Kidney tubule cell (primary cell): ENCODE results near the gene GRAP2.
"Not testable (repeated sequence)": the region's sequence is repeated elsewhere in the genome, so short reads cannot be mapped to it uniquely, and the experiment has no call there.

ENCODE experiments used
- DNase-seq: peaks from one replicate; pipeline ENCODE4 v3.0.0-alpha.2; 2018; ENCODE audit warnings: low spot score

Gene GRAP2

GRCh38 chr22:39967103-39967829, 66.4 kb downstream of the GRAP2 start:
- DNase-seq, result peak; percentile 26

GRCh38 chr22:39967996-39968972, 67.4 kb downstream of the GRAP2 start:
- DNase-seq, result no peak

- no peak for DNase-seq
These were observed 69.9 kb downstream of the GRAP2 start for GRCh38 chr22:39970742-39971141.

- no peak for DNase-seq
These were observed 71.8 kb downstream of the GRAP2 start for GRCh38 chr22:39972641-39973040.

GRCh38 chr22:39973656-39974055, 72.8 kb downstream of the GRAP2 start:
- no peak for DNase-seq

GRCh38 chr22:39974065-39974464, 73.2 kb downstream of the GRAP2 start:
- DNase-seq, result no peak

- DNase-seq, result no peak
These were observed 78.2 kb downstream of the GRAP2 start for GRCh38 chr22:39979048-39979447.

GRCh38 chr22:39979458-39979857, 78.6 kb downstream of the GRAP2 start:
- DNase-seq, result no peak

- DNase-seq, result no peak
These were observed 79.7 kb downstream of the GRAP2 start for GRCh38 chr22:39980596-39980995.

GRCh38 chr22:39983346-39983745, 82.5 kb downstream of the GRAP2 start:
- no peak for DNase-seq

- DNase-seq, result no peak
These were observed 83.1 kb downstream of the GRAP2 start for GRCh38 chr22:39984006-39984405.

GRCh38 chr22:39984746-39985145, 83.9 kb downstream of the GRAP2 start:
- no peak for DNase-seq

- peak; percentile 47 for DNase-seq
These were observed 84.6 kb downstream of the GRAP2 start for GRCh38 chr22:39985383-39986035.

GRCh38 chr22:39988386-39989114, 87.7 kb downstream of the GRAP2 start:
- DNase-seq, result no peak

- no peak for DNase-seq
These were observed 88.7 kb downstream of the GRAP2 start for GRCh38 chr22:39989633-39990032.

GRCh38 chr22:39990686-39991085, 89.8 kb downstream of the GRAP2 start:
- DNase-seq, result no peak

GRCh38 chr22:39991159-39991860, 90.4 kb downstream of the GRAP2 start:
- no peak for DNase-seq

- DNase-seq, result no peak
These were observed 91.4 kb downstream of the GRAP2 start for GRCh38 chr22:39992088-39992826.

GRCh38 chr22:39992894-39993293, 92.0 kb downstream of the GRAP2 start:
- DNase-seq, result not testable (repeated sequence)

- no peak for DNase-seq
These were observed 93.2 kb downstream of the GRAP2 start for GRCh38 chr22:39994041-39994565.
